Measurements from ENCODE around the gene LSM4. TPM values are rescaled to one million over a fixed set of nuclear protein-coding genes. Genes with fewer than 3 reads are reported as not detected.

LSM4 gene
- total and polyA plus RNA-seq, 2 of the 13 experiments (the other 11 are each of a cell fraction or from before 2014, with no cell fraction given) = 65.8 to 166 TPM

DNA sequence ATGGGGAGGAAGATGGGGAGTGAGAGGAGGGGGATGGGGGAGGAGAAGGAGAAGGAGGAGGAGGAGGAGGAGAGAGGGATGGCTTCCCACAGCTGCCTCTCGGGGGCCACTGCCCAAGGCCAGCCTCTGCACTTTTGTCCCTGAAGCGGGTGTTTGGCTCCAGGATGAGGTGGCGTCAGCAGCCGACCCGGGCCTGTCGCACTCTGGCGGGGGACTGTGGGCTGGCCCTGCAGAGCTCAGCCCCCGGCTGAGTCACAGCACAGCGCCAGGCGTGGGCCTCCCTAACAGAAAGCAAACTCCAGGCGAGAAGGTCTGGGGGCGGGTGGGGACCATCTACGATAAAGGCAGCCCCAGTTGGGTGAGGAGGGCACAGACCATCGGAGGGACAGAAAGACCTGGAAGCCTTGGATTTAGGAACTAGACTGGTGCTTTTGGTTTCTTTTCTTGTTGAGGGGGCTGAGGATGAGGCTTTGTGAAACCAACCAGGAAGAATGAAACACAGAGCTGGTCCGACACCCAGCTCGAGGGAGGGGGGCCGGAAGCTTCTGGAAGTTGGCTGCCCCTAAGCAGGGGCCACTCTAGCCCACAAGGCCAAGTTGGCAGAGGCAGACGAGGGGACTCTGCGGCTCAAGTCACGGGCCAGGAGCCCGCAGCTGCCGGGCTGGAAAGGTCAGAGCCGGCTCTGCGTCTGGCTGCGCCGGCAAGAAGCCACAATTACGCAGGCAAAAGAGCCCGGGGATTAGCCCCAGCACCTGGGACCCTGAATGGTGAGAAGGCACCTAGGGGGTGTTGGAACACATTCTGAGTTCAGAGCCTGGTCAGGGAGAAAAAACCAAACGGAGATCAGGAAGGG, 18.2 kb downstream of the LSM4 start (continued):
- TF ChIP-seq ZNF510 (CRISPR knock-in tag; IDR thresholded peaks at IDR 0.05; ENCODE audit: low read depth) (0 out of 2 replicates have a peak, but pooled peaks have one; percentile 76), ZNF747 (CRISPR knock-in tag; IDR thresholded peaks at IDR 0.05; ENCODE audit: borderline replicate concordance) (peak; percentile 32; the same call in 1 of the 2 replicates), ZNF441 (CRISPR knock-in tag; IDR thresholded peaks at IDR 0.05; ENCODE audit: borderline replicate concordance) (peak; percentile 66), ZNF34 (CRISPR knock-in tag; IDR thresholded peaks at IDR 0.05; ENCODE audit: borderline replicate concordance) (no peak), SP1 (IDR thresholded peaks at IDR 0.05) (no peak), SP1 (CRISPR knock-in tag; IDR thresholded peaks at IDR 0.05) (no peak), RXRB (CRISPR knock-in tag; IDR thresholded peaks at IDR 0.05; ENCODE audit: borderline replicate concordance) (peak; percentile 11; the same call in 1 of the 2 replicates), ZNF33A (CRISPR knock-in tag; IDR thresholded peaks at IDR 0.05; ENCODE audit: borderline replicate concordance) (peak; percentile 86; the same call in 1 of the 2 replicates), HOXA3 (CRISPR knock-in tag; IDR thresholded peaks at IDR 0.05) (peak; percentile 60), HMG20A (CRISPR knock-in tag; IDR thresholded peaks at IDR 0.05; ENCODE audit: borderline replicate concordance) (no peak; the same call in 1 of the 2 replicates), YEATS2 (CRISPR knock-in tag; IDR thresholded peaks at IDR 0.05; ENCODE audit: borderline replicate concordance) (peak; percentile 40; the same call in 1 of the 2 replicates), KDM6A (CRISPR knock-in tag; IDR thresholded peaks at IDR 0.05; ENCODE audit: low read depth) (no peak), CHD2 (IDR thresholded peaks at IDR 0.05; ENCODE audit: low read depth, low read length) (no peak), ZFP90 (CRISPR knock-in tag; IDR thresholded peaks at IDR 0.05; ENCODE audit: borderline replicate concordance) (no peak)
- TF ChIP-seq, protein P1, sequence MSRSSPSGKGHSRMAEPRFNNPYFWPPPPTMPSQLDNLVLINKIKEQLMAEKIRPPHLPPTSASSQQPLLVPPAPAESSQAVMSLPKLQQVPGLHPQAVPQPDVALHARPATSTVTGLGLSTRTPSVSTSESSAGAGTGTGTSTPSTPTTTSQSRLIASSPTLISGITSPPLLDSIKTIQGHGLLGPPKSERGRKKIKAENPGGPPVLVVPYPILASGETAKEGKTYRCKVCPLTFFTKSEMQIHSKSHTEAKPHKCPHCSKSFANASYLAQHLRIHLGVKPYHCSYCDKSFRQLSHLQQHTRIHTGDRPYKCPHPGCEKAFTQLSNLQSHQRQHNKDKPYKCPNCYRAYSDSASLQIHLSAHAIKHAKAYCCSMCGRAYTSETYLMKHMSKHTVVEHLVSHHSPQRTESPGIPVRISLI (CRISPR knock-in tag; IDR thresholded peaks at IDR 0.05; ENCODE audit: borderline replicate concordance) = no peak; the same call in 1 of the 2 replicates
- TF ChIP-seq, protein P2, sequence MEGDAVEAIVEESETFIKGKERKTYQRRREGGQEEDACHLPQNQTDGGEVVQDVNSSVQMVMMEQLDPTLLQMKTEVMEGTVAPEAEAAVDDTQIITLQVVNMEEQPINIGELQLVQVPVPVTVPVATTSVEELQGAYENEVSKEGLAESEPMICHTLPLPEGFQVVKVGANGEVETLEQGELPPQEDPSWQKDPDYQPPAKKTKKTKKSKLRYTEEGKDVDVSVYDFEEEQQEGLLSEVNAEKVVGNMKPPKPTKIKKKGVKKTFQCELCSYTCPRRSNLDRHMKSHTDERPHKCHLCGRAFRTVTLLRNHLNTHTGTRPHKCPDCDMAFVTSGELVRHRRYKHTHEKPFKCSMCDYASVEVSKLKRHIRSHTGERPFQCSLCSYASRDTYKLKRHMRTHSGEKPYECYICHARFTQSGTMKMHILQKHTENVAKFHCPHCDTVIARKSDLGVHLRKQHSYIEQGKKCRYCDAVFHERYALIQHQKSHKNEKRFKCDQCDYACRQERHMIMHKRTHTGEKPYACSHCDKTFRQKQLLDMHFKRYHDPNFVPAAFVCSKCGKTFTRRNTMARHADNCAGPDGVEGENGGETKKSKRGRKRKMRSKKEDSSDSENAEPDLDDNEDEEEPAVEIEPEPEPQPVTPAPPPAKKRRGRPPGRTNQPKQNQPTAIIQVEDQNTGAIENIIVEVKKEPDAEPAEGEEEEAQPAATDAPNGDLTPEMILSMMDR (CRISPR knock-in tag; IDR thresholded peaks at IDR 0.05) = peak; percentile 61
- TF ChIP-seq, protein P3, sequence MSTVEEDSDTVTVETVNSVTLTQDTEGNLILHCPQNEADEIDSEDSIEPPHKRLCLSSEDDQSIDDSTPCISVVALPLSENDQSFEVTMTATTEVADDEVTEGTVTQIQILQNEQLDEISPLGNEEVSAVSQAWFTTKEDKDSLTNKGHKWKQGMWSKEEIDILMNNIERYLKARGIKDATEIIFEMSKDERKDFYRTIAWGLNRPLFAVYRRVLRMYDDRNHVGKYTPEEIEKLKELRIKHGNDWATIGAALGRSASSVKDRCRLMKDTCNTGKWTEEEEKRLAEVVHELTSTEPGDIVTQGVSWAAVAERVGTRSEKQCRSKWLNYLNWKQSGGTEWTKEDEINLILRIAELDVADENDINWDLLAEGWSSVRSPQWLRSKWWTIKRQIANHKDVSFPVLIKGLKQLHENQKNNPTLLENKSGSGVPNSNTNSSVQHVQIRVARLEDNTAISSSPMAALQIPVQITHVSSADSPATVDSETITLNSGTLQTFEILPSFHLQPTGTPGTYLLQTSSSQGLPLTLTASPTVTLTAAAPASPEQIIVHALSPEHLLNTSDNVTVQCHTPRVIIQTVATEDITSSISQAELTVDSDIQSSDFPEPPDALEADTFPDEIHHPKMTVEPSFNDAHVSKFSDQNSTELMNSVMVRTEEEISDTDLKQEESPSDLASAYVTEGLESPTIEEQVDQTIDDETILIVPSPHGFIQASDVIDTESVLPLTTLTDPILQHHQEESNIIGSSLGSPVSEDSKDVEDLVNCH (CRISPR knock-in tag; IDR thresholded peaks at IDR 0.05) = no peak
- TF ChIP-seq, protein P4, sequence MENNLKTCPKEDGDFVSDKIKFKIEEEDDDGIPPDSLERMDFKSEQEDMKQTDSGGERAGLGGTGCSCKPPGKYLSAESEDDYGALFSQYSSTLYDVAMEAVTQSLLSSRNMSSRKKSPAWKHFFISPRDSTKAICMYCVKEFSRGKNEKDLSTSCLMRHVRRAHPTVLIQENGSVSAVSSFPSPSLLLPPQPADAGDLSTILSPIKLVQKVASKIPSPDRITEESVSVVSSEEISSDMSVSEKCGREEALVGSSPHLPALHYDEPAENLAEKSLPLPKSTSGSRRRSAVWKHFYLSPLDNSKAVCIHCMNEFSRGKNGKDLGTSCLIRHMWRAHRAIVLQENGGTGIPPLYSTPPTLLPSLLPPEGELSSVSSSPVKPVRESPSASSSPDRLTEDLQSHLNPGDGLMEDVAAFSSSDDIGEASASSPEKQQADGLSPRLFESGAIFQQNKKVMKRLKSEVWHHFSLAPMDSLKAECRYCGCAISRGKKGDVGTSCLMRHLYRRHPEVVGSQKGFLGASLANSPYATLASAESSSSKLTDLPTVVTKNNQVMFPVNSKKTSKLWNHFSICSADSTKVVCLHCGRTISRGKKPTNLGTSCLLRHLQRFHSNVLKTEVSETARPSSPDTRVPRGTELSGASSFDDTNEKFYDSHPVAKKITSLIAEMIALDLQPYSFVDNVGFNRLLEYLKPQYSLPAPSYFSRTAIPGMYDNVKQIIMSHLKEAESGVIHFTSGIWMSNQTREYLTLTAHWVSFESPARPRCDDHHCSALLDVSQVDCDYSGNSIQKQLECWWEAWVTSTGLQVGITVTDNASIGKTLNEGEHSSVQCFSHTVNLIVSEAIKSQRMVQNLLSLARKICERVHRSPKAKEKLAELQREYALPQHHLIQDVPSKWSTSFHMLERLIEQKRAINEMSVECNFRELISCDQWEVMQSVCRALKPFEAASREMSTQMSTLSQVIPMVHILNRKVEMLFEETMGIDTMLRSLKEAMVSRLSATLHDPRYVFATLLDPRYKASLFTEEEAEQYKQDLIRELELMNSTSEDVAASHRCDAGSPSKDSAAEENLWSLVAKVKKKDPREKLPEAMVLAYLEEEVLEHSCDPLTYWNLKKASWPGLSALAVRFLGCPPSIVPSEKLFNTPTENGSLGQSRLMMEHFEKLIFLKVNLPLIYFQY (CRISPR knock-in tag; IDR thresholded peaks at IDR 0.05; ENCODE audit: borderline replicate concordance) = peak; percentile 79; the same call in 1 of the 2 replicates
- TF ChIP-seq, protein P5, sequence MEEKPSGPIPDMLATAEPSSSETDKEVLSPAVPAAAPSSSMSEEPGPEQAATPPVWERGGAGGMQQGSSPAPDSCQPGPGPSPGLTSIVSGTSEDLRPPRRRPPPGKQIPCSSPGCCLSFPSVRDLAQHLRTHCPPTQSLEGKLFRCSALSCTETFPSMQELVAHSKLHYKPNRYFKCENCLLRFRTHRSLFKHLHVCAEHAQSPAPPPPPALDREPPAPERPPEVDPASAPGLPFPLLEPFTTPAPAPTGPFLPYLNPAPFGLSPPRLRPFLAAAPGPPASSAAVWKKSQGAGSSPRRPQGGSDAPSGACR (CRISPR knock-in tag; IDR thresholded peaks at IDR 0.05) = no peak; the same call in none of the 2 replicates
